Liver (tissue), 9 donors: ENCODE data around the gene NKAPL. TPM values are rescaled to one million over a fixed set of nuclear protein-coding genes. Genes with fewer than 3 reads are reported as not detected.

Source experiments
- DNase-seq: peaks from one replicate; pipeline ENCODE4 v3.0.0-alpha.2; 2017; ENCODE audit warnings: low spot score
- H3K27ac ChIP-seq, 2 donors: one replicate each; pipeline ENCODE4 v1.7.0; 2013; ENCODE audit warnings: inconsistent platforms in 2 of 2, low read length in 2 of 2, control low read depth in 1 of 2, low read depth in 1 of 2, mild to moderate bottlenecking in 1 of 2
- H3K27me3 ChIP-seq, 4 donors: one replicate each; pipeline versions ENCODE4 v1.6.1 to v1.7.0; 2013; ENCODE audit warnings: low read length in 3 of 4, inconsistent platforms in 1 of 4, mild to moderate bottlenecking in 1 of 4, moderate library complexity in 1 of 4; ENCODE audit not compliant: control insufficient read depth in 4 of 4, insufficient read depth in 4 of 4
- H3K36me3 ChIP-seq, 4 donors: one replicate each; pipeline versions ENCODE4 v1.6.1 to v1.7.0; 2013; ENCODE audit warnings: low read length in 3 of 4, mild to moderate bottlenecking in 3 of 4, low read depth in 1 of 4, moderate library complexity in 1 of 4; ENCODE audit not compliant: control insufficient read depth in 4 of 4, insufficient read depth in 3 of 4
- H3K4me1 ChIP-seq, 4 donors: one replicate each; pipeline versions ENCODE4 v1.6.1 to v1.7.0; 2013; ENCODE audit warnings: low read length in 3 of 4, mild to moderate bottlenecking in 3 of 4, moderate library complexity in 1 of 4; ENCODE audit not compliant: control insufficient read depth in 4 of 4, insufficient read depth in 4 of 4
- H3K4me3 ChIP-seq, 3 donors: one replicate each; pipeline versions ENCODE4 v1.6.1 to v1.7.0; 2013; ENCODE audit warnings: low read length in 3 of 3, control low read depth in 1 of 3, low read depth in 1 of 3, mild to moderate bottlenecking in 1 of 3
- H3K9ac ChIP-seq, 2 donors: one replicate each; pipeline ENCODE4 v1.7.0; 2013; ENCODE audit warnings: low read length in 2 of 2, mild to moderate bottlenecking in 2 of 2, moderate library complexity in 2 of 2, control low read depth in 1 of 2, low read depth in 1 of 2
- H3K9me3 ChIP-seq, 4 donors: one replicate each; pipeline versions ENCODE4 v1.6.1 to v1.7.0; 2013; ENCODE audit warnings: low read length in 3 of 4; ENCODE audit not compliant: control insufficient read depth in 4 of 4
- ATF3 ChIP-seq: IDR thresholded peaks from 2 replicates; pipeline ENCODE4 v1.6.1; 2016; ENCODE audit warnings: antibody characterized with exemption
- EGR1 ChIP-seq, 2 donors: IDR thresholded peaks; 2 replicates each; pipeline ENCODE4 v1.6.1; 2016 to 2018; ENCODE audit warnings: antibody characterized with exemption in 2 of 2, low read depth in 2 of 2
- FOXA1 ChIP-seq: IDR thresholded peaks from 2 replicates; pipeline ENCODE4 v1.6.1; 2016; ENCODE audit warnings: antibody characterized with exemption
- FOXA2 ChIP-seq: IDR thresholded peaks from 2 replicates; pipeline ENCODE4 v1.6.1; 2016; ENCODE audit warnings: antibody characterized with exemption
- HNF4A ChIP-seq, 2 donors: conservative IDR thresholded peaks; 2 replicates each; pipeline ENCODE4 v1.6.1; 2016; ENCODE audit warnings: antibody characterized with exemption in 2 of 2, mild to moderate bottlenecking in 2 of 2
- HNF4G ChIP-seq: IDR thresholded peaks from 2 replicates; pipeline ENCODE4 v1.6.1; 2016; ENCODE audit warnings: antibody characterized with exemption
- JUND ChIP-seq, 2 donors: IDR thresholded peaks; 2 replicates each; pipeline ENCODE4 v1.6.1; 2016; ENCODE audit warnings: antibody characterized with exemption in 2 of 2
- MAX ChIP-seq: IDR thresholded peaks from 2 replicates; pipeline ENCODE4 v1.6.1; 2016; ENCODE audit warnings: antibody characterized with exemption
- NR2F2 ChIP-seq: IDR thresholded peaks from 2 replicates; pipeline ENCODE4 v1.6.1; 2016; ENCODE audit warnings: antibody characterized with exemption
- RAD21 ChIP-seq, 2 donors: IDR thresholded peaks; 2 replicates each; pipeline ENCODE4 v1.6.1; 2016; ENCODE audit warnings: antibody characterized with exemption in 2 of 2, mild to moderate bottlenecking in 2 of 2
- REST ChIP-seq: IDR thresholded peaks from 2 replicates; pipeline ENCODE4 v1.6.1; 2016; ENCODE audit warnings: antibody characterized with exemption, mild to moderate bottlenecking
- SP1 ChIP-seq: IDR thresholded peaks from 2 replicates; pipeline ENCODE4 v1.6.1; 2018; ENCODE audit warnings: antibody characterized with exemption, mild to moderate bottlenecking
- TAF1 ChIP-seq: conservative IDR thresholded peaks from 2 replicates; pipeline ENCODE4 v1.6.1; 2016; ENCODE audit warnings: antibody characterized with exemption, mild to moderate bottlenecking
- whole genome bisulfite sequencing: extraction: QIAGEN DNeasy Blood & Tissue Kit; methylation state at CpG from one replicate; pipeline ENCODE4 v1.1.7; 2013; 5-methylcytosine and 5-hydroxymethylcytosine counted together
- polyA plus RNA-seq, 2 donors: library from polyadenylated mRNA; stranded (reverse) in 1 of 2; unstranded in 1 of 2; fragments of 200-250 nt in 1 of 2; fragments of >200 nt in 1 of 2; fragmentation: Nextera tagmentation in 1 of 2; extraction: Ambion mirVana in 1 of 2; gene quantifications; one replicate each; pipeline versions ENCODE4 v1.2.1 to v1.2.3, GENCODE V29; 2013 to 2015
- total RNA-seq, 2 donors: library from RNA; depleted of rRNA; stranded (reverse); fragments of >200 nt; gene quantifications; one replicate each; pipeline ENCODE4 v1.2.3, GENCODE V29; 2014
- TF ChIP-seq, protein P1 (sequence below): fragments of 150-350 bp; IDR thresholded peaks from 2 replicates; pipeline ENCODE4 v1.5.1; 2017; ENCODE audit warnings: improper control_type of control experiment, low read depth, low read length; ENCODE audit not compliant: missing input control
- donor health status: healthy.
- donor health status: healthy.
- donor health status: healthy.
- donor health status: healthy.
- donor health status: healthy.

Gene NKAPL
- total and polyA plus RNA-seq, 4 donors: 0.22 to 0.61 (median 0.57) TPM

DNA sequence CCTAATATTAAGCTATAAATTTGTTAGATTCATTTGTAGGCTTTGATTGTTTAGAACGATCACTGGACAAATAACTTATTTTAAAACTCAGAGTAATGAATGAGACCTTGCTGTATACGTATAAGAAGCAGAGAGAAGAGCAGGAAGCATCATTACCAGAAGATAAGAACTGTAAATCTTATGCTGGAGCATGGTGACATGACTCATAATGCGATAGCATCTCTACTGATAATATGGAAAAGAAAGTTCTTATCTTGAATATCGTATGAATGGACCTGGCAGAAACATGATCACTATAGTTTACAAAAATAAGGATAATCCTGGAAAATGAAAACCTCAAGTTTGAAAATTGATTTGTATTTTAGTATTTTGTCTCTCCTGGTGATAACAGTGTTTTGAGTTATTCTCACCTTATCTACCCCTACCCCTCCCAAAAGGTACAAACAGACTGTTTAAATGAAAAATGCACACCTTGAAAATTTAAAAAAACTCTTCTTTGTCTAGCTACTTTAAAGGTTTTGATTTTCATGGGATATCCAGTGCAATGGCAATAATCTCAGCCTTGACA lies 5.8 kb downstream of the NKAPL start:
- Histone ChIP-seq H3K4me3 (no peak overlapping the region), H3K9ac (no peak overlapping the region), H3K4me1 (peaks cover 3 to 13% (median 10%) of the 10 kb centered on the region in 4 donors), H3K9me3 (peaks cover 0 to 2% (median 0%) of the 10 kb centered on the region in 4 donors), H3K27me3 (no peaks in the 10 kb centered on the region), H3K36me3 (no peaks in the 10 kb centered on the region), H3K27ac (no peak overlapping the region)
- DNase-seq: no peak
- whole genome bisulfite sequencing: 64% methylated on average over 4 of the region's 4 CpGs
- no peak for TF ChIP-seq EGR1 (IDR thresholded peaks at IDR 0.05; ENCODE audit: low read depth in 2 of 2)
- TF ChIP-seq FOXA2: no peak
- TF ChIP-seq HNF4G: no peak
- TF ChIP-seq RAD21 (IDR thresholded peaks at IDR 0.05): no peak
- no peak for TF ChIP-seq MAX
- no peak for TF ChIP-seq REST
- no peak for TF ChIP-seq ATF3
- TF ChIP-seq HNF4A (conservative IDR thresholded peaks at IDR 0.05): no peak
- TF ChIP-seq SP1: no peak
- TF ChIP-seq, protein P1, sequence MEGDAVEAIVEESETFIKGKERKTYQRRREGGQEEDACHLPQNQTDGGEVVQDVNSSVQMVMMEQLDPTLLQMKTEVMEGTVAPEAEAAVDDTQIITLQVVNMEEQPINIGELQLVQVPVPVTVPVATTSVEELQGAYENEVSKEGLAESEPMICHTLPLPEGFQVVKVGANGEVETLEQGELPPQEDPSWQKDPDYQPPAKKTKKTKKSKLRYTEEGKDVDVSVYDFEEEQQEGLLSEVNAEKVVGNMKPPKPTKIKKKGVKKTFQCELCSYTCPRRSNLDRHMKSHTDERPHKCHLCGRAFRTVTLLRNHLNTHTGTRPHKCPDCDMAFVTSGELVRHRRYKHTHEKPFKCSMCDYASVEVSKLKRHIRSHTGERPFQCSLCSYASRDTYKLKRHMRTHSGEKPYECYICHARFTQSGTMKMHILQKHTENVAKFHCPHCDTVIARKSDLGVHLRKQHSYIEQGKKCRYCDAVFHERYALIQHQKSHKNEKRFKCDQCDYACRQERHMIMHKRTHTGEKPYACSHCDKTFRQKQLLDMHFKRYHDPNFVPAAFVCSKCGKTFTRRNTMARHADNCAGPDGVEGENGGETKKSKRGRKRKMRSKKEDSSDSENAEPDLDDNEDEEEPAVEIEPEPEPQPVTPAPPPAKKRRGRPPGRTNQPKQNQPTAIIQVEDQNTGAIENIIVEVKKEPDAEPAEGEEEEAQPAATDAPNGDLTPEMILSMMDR: no peak
- no peak for TF ChIP-seq FOXA1
- no peak for TF ChIP-seq JUND (IDR thresholded peaks at IDR 0.05)
- no peak for TF ChIP-seq NR2F2

- 16% methylated on average over 5 of the region's 5 CpGs for WGBS
- Histone ChIP-seq H3K9ac (peak overlapping the region; percentile 42 to 82), H3K9me3 (no peaks in the 10 kb centered on the region), H3K27me3 (no peaks in the 10 kb centered on the region), H3K4me3 (peak overlapping the region; percentile 67 to 99 (median 94)), H3K36me3 (no peaks in the 10 kb centered on the region), H3K27ac (peak overlapping the region in 1 of 2 donors; percentile 70), H3K4me1 (peaks cover 3 to 13% (median 10%) of the 10 kb centered on the region in 4 donors)
- DNase-seq: no peak
- TF ChIP-seq HNF4A (conservative IDR thresholded peaks at IDR 0.05) (no peak), EGR1 (IDR thresholded peaks at IDR 0.05; ENCODE audit: low read depth in 2 of 2) (no peak), ATF3 (no peak), TAF1 (no peak), JUND (IDR thresholded peaks at IDR 0.05) (no peak)
- TF ChIP-seq, protein P1: no peak
Measured at GRCh38 chr6:28266563-28266961, 7.5 kb downstream of the NKAPL start.
